Panc1 (cell line): ENCODE measurements around the gene MYO18B. TPM values are rescaled to one million over a fixed set of nuclear protein-coding genes. Genes with fewer than 3 reads are reported as not detected.

Experiments
- ATAC-seq: fragments of 200-7000 bp; cut with Tn5 transposase; 2 replicates; pipeline ENCODE4 v1.9.1; 2020; ENCODE audit warnings: mild to moderate bottlenecking, moderate library complexity
- BruUV-seq: library from RNA; stranded (reverse); fragments of 400-500 nt; replicated peaks from 2 replicates; lab custom pipeline; 2021; lab: Mats Ljungman, UMichigan
- CTCF ChIA-PET: fragments of 300-600 bp; sonication (Branson Sonifier 250); formaldehyde crosslinking; loops from one replicate; lab custom pipeline; 2022; ENCODE audit warnings: antibody characterized with exemption; lab: Charles Lee
- POLR2A ChIA-PET: fragments of 300-600 bp; sonication (Branson Sonifier 250); formaldehyde crosslinking; loops from one replicate; lab custom pipeline; 2022; ENCODE audit warnings: antibody characterized with exemption; lab: Charles Lee
- DNase-seq: peaks from one replicate; pipeline ENCODE4 v3.0.0-alpha.2; 2010; ENCODE audit warnings: low read depth, low spot score
- H3K27ac ChIP-seq: 2 replicates; pipeline ENCODE4 v1.5.1; 2011; ENCODE audit warnings: mild to moderate bottlenecking, low read length, inconsistent platforms
- H3K27me3 ChIP-seq: fragments of 200-500 bp; sonication (Bioruptor generic); 2 replicates; pipeline ENCODE4 v1.6.0; 2014; ENCODE audit warnings: low read length, inconsistent platforms; ENCODE audit not compliant: control insufficient read depth, insufficient read depth
- H3K36me3 ChIP-seq: fragments of 200-500 bp; sonication (Bioruptor generic); 2 replicates; pipeline ENCODE4 v1.5.1; 2014; ENCODE audit warnings: inconsistent platforms, mild to moderate bottlenecking, low read length, moderate library complexity; ENCODE audit not compliant: control insufficient read depth, insufficient read depth
- H3K4me1 ChIP-seq: 2 replicates; pipeline ENCODE4 v1.5.1; 2011; ENCODE audit warnings: inconsistent platforms, mild to moderate bottlenecking, low read length, moderate library complexity; ENCODE audit not compliant: control insufficient read depth, insufficient read depth
- H3K4me3 ChIP-seq, 2 experiments: 2 replicates each; pipeline ENCODE4 v1.5.1; 2011 to 2012; ENCODE audit warnings: low read depth in 2 of 2, low read length in 2 of 2, mild to moderate bottlenecking in 2 of 2, inconsistent platforms in 1 of 2, moderate library complexity in 1 of 2
- H3K9me3 ChIP-seq: fragments of 200-500 bp; sonication (Bioruptor generic); 2 replicates; pipeline ENCODE4 v1.5.1; 2014; ENCODE audit warnings: low read depth, mild to moderate bottlenecking, inconsistent platforms, low read length, moderate library complexity; ENCODE audit not compliant: control insufficient read depth, insufficient read depth
- POLR2AphosphoS5 ChIP-seq: IDR thresholded peaks from 2 replicates; pipeline ENCODE4 v1.6.1; 2012; ENCODE audit warnings: mild to moderate bottlenecking, low read depth, low read length, moderate library complexity
- SIN3A ChIP-seq: IDR thresholded peaks from 2 replicates; pipeline ENCODE4 v1.6.1; 2012; ENCODE audit warnings: low read depth, mild to moderate bottlenecking, low read length, moderate library complexity, borderline replicate concordance; ENCODE audit not compliant: insufficient read depth
- TCF7L2 ChIP-seq: IDR thresholded peaks from 2 replicates; pipeline ENCODE4 v1.6.1; 2011; ENCODE audit warnings: mild to moderate bottlenecking, low read depth, low read length, inconsistent platforms
- in situ Hi-C: cut with HindIII; loops from 2 replicates; pipeline ENCODE4 v1.10.0; 2016; ENCODE audit warnings: low sequenced_read_pairs, low pct_unique_long_range_greater_than_20kb
- intact Hi-C: fragments of 100-400 bp; cut with micrococcal nuclease; formaldehyde crosslinking; loops from one replicate; pipeline ENCODE4 v1.10.0; 2022; ENCODE audit not compliant: unreplicated experiment
- total RNA-seq: library from RNA; stranded (reverse); gene quantifications from one replicate; pipeline ENCODE4 v1.2.1, GENCODE V29; 2021; ENCODE audit not compliant: unreplicated experiment
- TF ChIP-seq, protein P1 (sequence below): fragments of 450-650 bp; IDR thresholded peaks from 2 replicates; pipeline ENCODE4 v1.5.1; 2017; ENCODE audit warnings: mild to moderate bottlenecking
- TF ChIP-seq, protein P2 (sequence below), 2 experiments: IDR thresholded peaks; 2 replicates each; pipeline ENCODE4 v1.6.1; 2011 to 2012; ENCODE audit warnings: low read depth in 2 of 2, control low read depth in 1 of 2, low read length in 1 of 2, mild to moderate bottlenecking in 1 of 2, moderate library complexity in 1 of 2; ENCODE audit not compliant: insufficient read depth in 1 of 2

The MYO18B gene
- total RNA-seq, 1 experiment from 2014 or later = not detected

GRCh38 chr22:25779890-25780289, 37.9 kb downstream of the MYO18B start:
- CTCF ChIA-PET = no interaction called here
- intact Hi-C loops = loop anchor here (10.0 kb wide), 1 partner anchor 315 kb away; no protein-coding TSS in a partner anchor

GRCh38 chr22:25780673-25781072, 38.7 kb downstream of the MYO18B start:
- POLR2A ChIA-PET = no interaction called here
- Histone ChIP-seq H3K27me3 (no peaks in the 10 kb centered on the region), H3K9me3 (no peaks in the 10 kb centered on the region), H3K36me3 (no peaks in the 10 kb centered on the region), H3K4me3 (no peak overlapping the region), H3K4me1 (no peaks in the 10 kb centered on the region), H3K27ac (no peak overlapping the region)
- no peak for DNase-seq
- no peak for ATAC-seq
- TF ChIP-seq, protein P1, sequence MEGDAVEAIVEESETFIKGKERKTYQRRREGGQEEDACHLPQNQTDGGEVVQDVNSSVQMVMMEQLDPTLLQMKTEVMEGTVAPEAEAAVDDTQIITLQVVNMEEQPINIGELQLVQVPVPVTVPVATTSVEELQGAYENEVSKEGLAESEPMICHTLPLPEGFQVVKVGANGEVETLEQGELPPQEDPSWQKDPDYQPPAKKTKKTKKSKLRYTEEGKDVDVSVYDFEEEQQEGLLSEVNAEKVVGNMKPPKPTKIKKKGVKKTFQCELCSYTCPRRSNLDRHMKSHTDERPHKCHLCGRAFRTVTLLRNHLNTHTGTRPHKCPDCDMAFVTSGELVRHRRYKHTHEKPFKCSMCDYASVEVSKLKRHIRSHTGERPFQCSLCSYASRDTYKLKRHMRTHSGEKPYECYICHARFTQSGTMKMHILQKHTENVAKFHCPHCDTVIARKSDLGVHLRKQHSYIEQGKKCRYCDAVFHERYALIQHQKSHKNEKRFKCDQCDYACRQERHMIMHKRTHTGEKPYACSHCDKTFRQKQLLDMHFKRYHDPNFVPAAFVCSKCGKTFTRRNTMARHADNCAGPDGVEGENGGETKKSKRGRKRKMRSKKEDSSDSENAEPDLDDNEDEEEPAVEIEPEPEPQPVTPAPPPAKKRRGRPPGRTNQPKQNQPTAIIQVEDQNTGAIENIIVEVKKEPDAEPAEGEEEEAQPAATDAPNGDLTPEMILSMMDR = no peak
- TF ChIP-seq SIN3A = no peak
- in situ Hi-C loops (no loop called here), intact Hi-C loops (no loop called here)
- CTCF ChIA-PET = no interaction called here
- BruUV-seq = no TSS peak

More at GRCh38 chr22:25779890-25780289, 37.9 kb downstream of the MYO18B start:
- no peak for DNase-seq
- no peak overlapping the region for H3K27ac ChIP-seq
- no TSS peak for BruUV-seq
- TF ChIP-seq, protein P2, sequence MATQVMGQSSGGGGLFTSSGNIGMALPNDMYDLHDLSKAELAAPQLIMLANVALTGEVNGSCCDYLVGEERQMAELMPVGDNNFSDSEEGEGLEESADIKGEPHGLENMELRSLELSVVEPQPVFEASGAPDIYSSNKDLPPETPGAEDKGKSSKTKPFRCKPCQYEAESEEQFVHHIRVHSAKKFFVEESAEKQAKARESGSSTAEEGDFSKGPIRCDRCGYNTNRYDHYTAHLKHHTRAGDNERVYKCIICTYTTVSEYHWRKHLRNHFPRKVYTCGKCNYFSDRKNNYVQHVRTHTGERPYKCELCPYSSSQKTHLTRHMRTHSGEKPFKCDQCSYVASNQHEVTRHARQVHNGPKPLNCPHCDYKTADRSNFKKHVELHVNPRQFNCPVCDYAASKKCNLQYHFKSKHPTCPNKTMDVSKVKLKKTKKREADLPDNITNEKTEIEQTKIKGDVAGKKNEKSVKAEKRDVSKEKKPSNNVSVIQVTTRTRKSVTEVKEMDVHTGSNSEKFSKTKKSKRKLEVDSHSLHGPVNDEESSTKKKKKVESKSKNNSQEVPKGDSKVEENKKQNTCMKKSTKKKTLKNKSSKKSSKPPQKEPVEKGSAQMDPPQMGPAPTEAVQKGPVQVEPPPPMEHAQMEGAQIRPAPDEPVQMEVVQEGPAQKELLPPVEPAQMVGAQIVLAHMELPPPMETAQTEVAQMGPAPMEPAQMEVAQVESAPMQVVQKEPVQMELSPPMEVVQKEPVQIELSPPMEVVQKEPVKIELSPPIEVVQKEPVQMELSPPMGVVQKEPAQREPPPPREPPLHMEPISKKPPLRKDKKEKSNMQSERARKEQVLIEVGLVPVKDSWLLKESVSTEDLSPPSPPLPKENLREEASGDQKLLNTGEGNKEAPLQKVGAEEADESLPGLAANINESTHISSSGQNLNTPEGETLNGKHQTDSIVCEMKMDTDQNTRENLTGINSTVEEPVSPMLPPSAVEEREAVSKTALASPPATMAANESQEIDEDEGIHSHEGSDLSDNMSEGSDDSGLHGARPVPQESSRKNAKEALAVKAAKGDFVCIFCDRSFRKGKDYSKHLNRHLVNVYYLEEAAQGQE (IDR thresholded peaks at IDR 0.05; ENCODE audit: insufficient read depth in 1 of 2, low read depth in 2 of 2, low read length in 1 of 2) = no peak
- TF ChIP-seq, protein P1 = no peak
- no peak for TF ChIP-seq SIN3A
- H3K36me3 ChIP-seq = no peaks in the 10 kb centered on the region
- no peaks in the 10 kb centered on the region for H3K9me3 ChIP-seq
- no peaks in the 10 kb centered on the region for H3K4me1 ChIP-seq
- no peak overlapping the region for H3K4me3 ChIP-seq
- ATAC-seq = no peak
- POLR2A ChIA-PET = no interaction called here
- in situ Hi-C loops = no loop called here
- no peaks in the 10 kb centered on the region for H3K27me3 ChIP-seq

GRCh38 chr22:25781801-25782200, 39.8 kb downstream of the MYO18B start:
- H3K27ac ChIP-seq = no peak overlapping the region
- no peaks in the 10 kb centered on the region for H3K4me1 ChIP-seq
- in situ Hi-C loops (no loop called here), intact Hi-C loops (no loop called here)
- no TSS peak for BruUV-seq
- no peak for ATAC-seq
- CTCF ChIA-PET = no interaction called here
- H3K4me3 ChIP-seq = no peak overlapping the region
- TF ChIP-seq POLR2AphosphoS5 (no peak), TCF7L2 (no peak), SIN3A (no peak)
- TF ChIP-seq, protein P2 (IDR thresholded peaks at IDR 0.05; ENCODE audit: insufficient read depth in 1 of 2, low read depth in 2 of 2, low read length in 1 of 2) = no peak
- TF ChIP-seq, protein P1 = no peak
- no peaks in the 10 kb centered on the region for H3K9me3 ChIP-seq
- no peak for DNase-seq
- H3K27me3 ChIP-seq = no peaks in the 10 kb centered on the region
- H3K36me3 ChIP-seq = no peaks in the 10 kb centered on the region
- POLR2A ChIA-PET = no interaction called here
